ENCODE results near the gene PTPRM. TPM values are rescaled to one million over a fixed set of nuclear protein-coding genes. Genes with fewer than 3 reads are reported as not detected.

Gene PTPRM
- total RNA-seq, 1 experiment from 2014 or later, result 14.5 TPM

DNA sequence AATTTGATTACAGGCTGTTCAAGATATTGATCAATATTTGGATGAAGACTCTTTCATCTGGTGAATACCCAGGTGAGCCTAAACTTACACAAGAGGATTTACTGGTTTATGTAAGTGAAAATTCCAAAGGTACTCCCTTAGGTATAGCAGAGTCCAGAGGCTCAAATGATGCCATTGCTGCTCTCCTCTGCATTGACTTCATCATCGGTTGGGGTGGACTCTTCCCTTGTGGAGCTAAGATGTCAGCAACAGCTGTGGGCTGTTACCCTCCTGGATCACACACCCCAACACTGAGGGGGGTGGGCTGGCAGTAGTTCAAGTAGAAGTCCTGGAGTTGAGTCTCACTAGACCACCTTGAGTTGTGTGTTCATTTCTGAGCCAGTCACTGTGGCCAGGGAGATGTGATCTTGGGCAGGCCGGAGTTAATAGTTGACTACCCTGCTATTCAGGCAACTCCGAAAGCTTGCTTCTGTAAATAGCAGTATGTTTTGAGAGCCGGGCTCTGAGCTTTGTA lies 236.9 kb downstream of the PTPRM start:
- no peaks in the 10 kb centered on the region for H3K9me3 ChIP-seq (ENCODE audit: control insufficient read depth in 1 of 2, insufficient read depth in 1 of 2, low read depth in 1 of 2, low read length in 2 of 2)
- ChIA-PET RAD21 (ENCODE audit: low non-redundant PET in 1 of 2, low total read pairs in 2 of 2, uncharacterized antibody in 2 of 2, unreplicated experiment in 2 of 2) (no interaction called here), POLR2A (interaction anchor here (0.6 kb wide), 1 partner anchor 244 kb away, joined by 3 read pairs; no protein-coding TSS in a partner anchor), CTCF (interaction anchor here (1.4 kb wide), 1 partner anchor 14 kb away, joined by 7 read pairs; no protein-coding TSS in a partner anchor)
- no TSS peak for BruUV-seq (replicated peaks)
- no peaks in the 10 kb centered on the region for H3K4me1 ChIP-seq (ENCODE audit: control insufficient read depth in 1 of 2, insufficient read depth in 2 of 2, low read length in 2 of 2)
- H3K4me3 ChIP-seq (replicated peaks in 1 of 2; ENCODE audit: low read depth in 1 of 2, low read length in 2 of 2), result no peak overlapping the region
- ATAC-seq (no peak), DNase-seq (ENCODE audit: low read depth, low spot score) (no peak)
- H3K9me2 ChIP-seq (ENCODE audit: insufficient read depth), result no peaks in the 10 kb centered on the region
- H3K27ac ChIP-seq (ENCODE audit: low read depth, low read length), result no peak overlapping the region
- H3K27me3 ChIP-seq (ENCODE audit: insufficient read depth, low read length), result peaks cover 12% of the 10 kb centered on the region; the same call in 1 of the 2 replicates
- no peak overlapping the region for H3K4me2 ChIP-seq (ENCODE audit: low read length)
- TF ChIP-seq ELF1 (IDR thresholded peaks at IDR 0.05; ENCODE audit: borderline replicate concordance, low read depth), result no peak
- no peak for TF ChIP-seq MAX (IDR thresholded peaks at IDR 0.05)
- no peak for TF ChIP-seq ZNF274 (IDR thresholded peaks at IDR 0.05; ENCODE audit: low read depth, low read length)
- TF ChIP-seq SP1 (IDR thresholded peaks at IDR 0.05; ENCODE audit: low read depth), result no peak
- no peak for TF ChIP-seq CBX3 (IDR thresholded peaks at IDR 0.05; ENCODE audit: low read depth)
- TF ChIP-seq EZH2 (IDR thresholded peaks at IDR 0.05), result no peak
- no peak for TF ChIP-seq SRF (IDR thresholded peaks at IDR 0.05; ENCODE audit: low read depth)
- TF ChIP-seq CTCF (IDR thresholded peaks at IDR 0.05 in 2 of 3, conservative IDR thresholded peaks at IDR 0.05 in 1 of 3; ENCODE audit: borderline replicate concordance in 1 of 3, insufficient read depth in 1 of 3, low read depth in 2 of 3, low read length in 2 of 3), result no peak
- TF ChIP-seq REST (IDR thresholded peaks at IDR 0.05; ENCODE audit: low read depth), result no peak
- no peak for TF ChIP-seq JUND (IDR thresholded peaks at IDR 0.05)
- no peak for TF ChIP-seq TCF7L2 (IDR thresholded peaks at IDR 0.05; ENCODE audit: borderline replicate concordance, extremely low read depth, insufficient read depth, insufficient read length)
- TF ChIP-seq ZBTB33 (IDR thresholded peaks at IDR 0.05; ENCODE audit: extremely low read depth, insufficient replicate concordance, low read length), result no peak
- H3K79me2 ChIP-seq (ENCODE audit: insufficient read depth, low read length), result no peaks in the 10 kb centered on the region
- H3K9ac ChIP-seq (ENCODE audit: low read length), result no peak overlapping the region
- no peak overlapping the region for H2AFZ ChIP-seq (ENCODE audit: low read depth, low read length, poor library complexity, severe bottlenecking)
- no peaks in the 10 kb centered on the region for H3K36me3 ChIP-seq (ENCODE audit: control insufficient read depth in 1 of 2, insufficient read depth in 2 of 2, low read length in 2 of 2)
- intact Hi-C loops (cut with micrococcal nuclease), result no loop called here
- H4K20me1 ChIP-seq (ENCODE audit: insufficient read depth), result no peaks in the 10 kb centered on the region

Data from HCT116 (cell line).